Transverse colon (tissue), 4 donors: Measurements from ENCODE around the gene SNX25. TPM values are rescaled to one million over a fixed set of nuclear protein-coding genes. Genes with fewer than 3 reads are reported as not detected.

Source experiments
- DNase-seq: peaks from one replicate; pipeline ENCODE4 v3.0.0-alpha.2; 2019
- H3K27ac ChIP-seq, 4 donors: fragments of 200-600 bp; sonication (generic); 2 replicates each; pipeline ENCODE4 v1.5.1; 2016 to 2018; ENCODE audit warnings: inconsistent platforms in 4 of 4
- H3K27me3 ChIP-seq: fragments of 200-600 bp; sonication (generic); 2 replicates; pipeline ENCODE4 v1.5.1; 2017; ENCODE audit warnings: inconsistent platforms
- H3K36me3 ChIP-seq, 4 donors: fragments of 200-600 bp; sonication (generic); 2 replicates each; pipeline ENCODE4 v1.5.1; 2017 to 2019; ENCODE audit warnings: inconsistent platforms in 4 of 4
- H3K4me1 ChIP-seq, 4 donors: fragments of 200-600 bp; sonication (generic); 2 replicates each; pipeline ENCODE4 v1.5.1; 2017 to 2020; ENCODE audit warnings: inconsistent platforms in 4 of 4
- H3K4me3 ChIP-seq, 4 donors: fragments of 200-600 bp; sonication (generic); 1 replicate in 1 of 4; 2 replicates in 3 of 4; pipeline versions ENCODE4 v1.5.1 to v1.6.1; 2017 to 2019; ENCODE audit warnings: inconsistent platforms in 4 of 4
- H3K9me3 ChIP-seq, 2 donors: fragments of 200-600 bp; sonication (generic); 2 replicates each; pipeline ENCODE4 v1.5.1; 2017 to 2019; ENCODE audit warnings: inconsistent platforms in 2 of 2
- EP300 ChIP-seq: sonication (generic); formaldehyde crosslinking; IDR thresholded peaks from one replicate; pipeline ENCODE4 v1.6.1; 2017; ENCODE audit warnings: antibody characterized with exemption, low read depth
- POLR2A ChIP-seq: fragments of 450-650 bp; IDR thresholded peaks from one replicate; pipeline ENCODE4 v1.6.1; 2016; ENCODE audit warnings: antibody characterized with exemption, mild to moderate bottlenecking, moderate library complexity
- POLR2AphosphoS5 ChIP-seq, 3 donors: sonication (generic); formaldehyde crosslinking; IDR thresholded peaks; one replicate each; pipeline ENCODE4 v1.6.1; 2016; ENCODE audit warnings: antibody characterized with exemption in 3 of 3
- WGBS, 2 donors: methylation state at CpG; one replicate each; pipeline ENCODE4 v1.1.5; 2018; ENCODE audit warnings: low coverage in 1 of 2; 5-methylcytosine and 5-hydroxymethylcytosine counted together
- in situ Hi-C, 4 donors: fragments of 200-750 bp; cut with MboI; loops; one replicate each; pipeline versions ENCODE4 v1.15.0 to v1.15.1; 2017; ENCODE audit warnings: low sequenced_read_pairs in 3 of 4, low pct_ligation_motif_present in 1 of 4, low pct_unique_long_range_greater_than_20kb in 1 of 4
- intact Hi-C: fragments of 100-400 bp; cut with DNase I; formaldehyde crosslinking; loops from one replicate; pipeline ENCODE4 v1.15.1; 2023; ENCODE audit warnings: low total_unique reads
- total RNA-seq, 4 donors: library from RNA; depleted of rRNA; stranded (reverse); fragments of >200 nt; gene quantifications; one replicate each; pipeline ENCODE4 v1.1.0, GENCODE V29; 2016
- TF ChIP-seq, protein P1 (sequence below), 5 experiments: fragments of 200-600 bp in 3 of 5; fragments of 450-650 bp in 2 of 5; sonication (generic) in 3 of 5; IDR thresholded peaks; 1 replicate in 2 of 5; 2 replicates in 3 of 5; pipeline ENCODE4 v1.5.1; 2016 to 2017; ENCODE audit warnings: antibody characterized with exemption in 5 of 5, inconsistent platforms in 3 of 5, mild to moderate bottlenecking in 2 of 5, moderate library complexity in 1 of 5

Gene SNX25
- total RNA-seq, 4 donors from 2014 or later, result 17.1 to 68.5 (median 19.5) TPM

DNA sequence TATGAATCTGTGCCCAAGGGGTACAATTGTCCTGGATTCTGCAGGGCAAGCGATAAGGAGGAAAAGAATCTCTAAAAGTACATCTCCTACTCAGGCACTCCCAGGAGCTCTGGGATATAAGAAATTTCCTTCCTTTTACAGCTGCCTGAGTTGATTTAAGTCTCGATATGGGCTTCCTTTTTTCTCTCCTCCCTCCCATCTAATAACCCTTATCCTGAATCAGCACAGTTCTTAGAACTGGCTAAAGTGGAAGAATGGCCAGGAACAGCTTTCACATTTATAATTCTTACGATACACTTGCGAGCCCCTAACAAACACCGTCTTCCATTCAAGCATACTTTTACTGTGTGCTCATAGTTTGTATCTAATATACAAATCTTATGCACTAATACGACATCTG lies 165.2 kb downstream of the SNX25 start:
- H3K9me3 ChIP-seq, result no peaks in the 10 kb centered on the region
- no peak for DNase-seq
- intact Hi-C loops (no loop called here), in situ Hi-C loops (no loop called here)
- H3K27ac ChIP-seq, result no peak overlapping the region
- H3K4me1 ChIP-seq, result no peaks in the 10 kb centered on the region
- no peaks in the 10 kb centered on the region for H3K36me3 ChIP-seq
- TF ChIP-seq, protein P1, sequence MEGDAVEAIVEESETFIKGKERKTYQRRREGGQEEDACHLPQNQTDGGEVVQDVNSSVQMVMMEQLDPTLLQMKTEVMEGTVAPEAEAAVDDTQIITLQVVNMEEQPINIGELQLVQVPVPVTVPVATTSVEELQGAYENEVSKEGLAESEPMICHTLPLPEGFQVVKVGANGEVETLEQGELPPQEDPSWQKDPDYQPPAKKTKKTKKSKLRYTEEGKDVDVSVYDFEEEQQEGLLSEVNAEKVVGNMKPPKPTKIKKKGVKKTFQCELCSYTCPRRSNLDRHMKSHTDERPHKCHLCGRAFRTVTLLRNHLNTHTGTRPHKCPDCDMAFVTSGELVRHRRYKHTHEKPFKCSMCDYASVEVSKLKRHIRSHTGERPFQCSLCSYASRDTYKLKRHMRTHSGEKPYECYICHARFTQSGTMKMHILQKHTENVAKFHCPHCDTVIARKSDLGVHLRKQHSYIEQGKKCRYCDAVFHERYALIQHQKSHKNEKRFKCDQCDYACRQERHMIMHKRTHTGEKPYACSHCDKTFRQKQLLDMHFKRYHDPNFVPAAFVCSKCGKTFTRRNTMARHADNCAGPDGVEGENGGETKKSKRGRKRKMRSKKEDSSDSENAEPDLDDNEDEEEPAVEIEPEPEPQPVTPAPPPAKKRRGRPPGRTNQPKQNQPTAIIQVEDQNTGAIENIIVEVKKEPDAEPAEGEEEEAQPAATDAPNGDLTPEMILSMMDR (IDR thresholded peaks at IDR 0.05), result no peak
- no peak for TF ChIP-seq POLR2A
- TF ChIP-seq EP300, result no peak
- no peak for TF ChIP-seq POLR2AphosphoS5 (IDR thresholded peaks at IDR 0.05)
- 77 to 92% methylated on average over 6 of the region's 6 CpGs for WGBS, 2 donors
- no peak overlapping the region for H3K4me3 ChIP-seq
- H3K27me3 ChIP-seq, result no peaks in the 10 kb centered on the region

DNA sequence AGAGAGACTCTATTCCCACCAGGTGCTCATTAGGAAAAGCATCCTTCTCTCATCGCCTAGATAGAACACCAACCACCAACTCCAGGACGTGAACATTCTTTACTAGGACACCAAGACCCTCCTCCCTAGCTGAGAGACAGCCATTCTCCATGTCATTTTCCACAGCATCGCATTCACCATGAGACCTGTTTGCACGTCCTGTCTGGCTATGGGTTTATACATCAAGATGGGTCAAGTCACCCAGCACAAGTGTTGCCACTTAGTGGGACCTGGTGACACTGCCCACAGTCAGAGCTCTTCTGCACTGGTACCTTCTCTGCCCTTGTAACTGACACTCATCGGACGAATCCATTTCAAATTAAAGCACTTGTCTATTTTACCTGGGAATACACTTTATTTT lies 168.9 kb downstream of the SNX25 start:
- TF ChIP-seq POLR2AphosphoS5 (IDR thresholded peaks at IDR 0.05), result no peak
- TF ChIP-seq, protein P1 (IDR thresholded peaks at IDR 0.05), result no peak
- no peak for TF ChIP-seq EP300
- TF ChIP-seq POLR2A, result no peak
- no peaks in the 10 kb centered on the region for H3K36me3 ChIP-seq
- no peaks in the 10 kb centered on the region for H3K9me3 ChIP-seq
- H3K4me3 ChIP-seq, result no peak overlapping the region
- intact Hi-C loops, result no loop called here
- H3K27me3 ChIP-seq, result no peaks in the 10 kb centered on the region
- no peak for DNase-seq
- WGBS, 2 donors, result 80 to 92% methylated on average over 6 of the region's 6 CpGs
- in situ Hi-C loops, result no loop called here
- H3K4me1 ChIP-seq, result peaks cover 0 to under 1% (median 0%) of the 10 kb centered on the region in 4 donors
- no peak overlapping the region for H3K27ac ChIP-seq

DNA sequence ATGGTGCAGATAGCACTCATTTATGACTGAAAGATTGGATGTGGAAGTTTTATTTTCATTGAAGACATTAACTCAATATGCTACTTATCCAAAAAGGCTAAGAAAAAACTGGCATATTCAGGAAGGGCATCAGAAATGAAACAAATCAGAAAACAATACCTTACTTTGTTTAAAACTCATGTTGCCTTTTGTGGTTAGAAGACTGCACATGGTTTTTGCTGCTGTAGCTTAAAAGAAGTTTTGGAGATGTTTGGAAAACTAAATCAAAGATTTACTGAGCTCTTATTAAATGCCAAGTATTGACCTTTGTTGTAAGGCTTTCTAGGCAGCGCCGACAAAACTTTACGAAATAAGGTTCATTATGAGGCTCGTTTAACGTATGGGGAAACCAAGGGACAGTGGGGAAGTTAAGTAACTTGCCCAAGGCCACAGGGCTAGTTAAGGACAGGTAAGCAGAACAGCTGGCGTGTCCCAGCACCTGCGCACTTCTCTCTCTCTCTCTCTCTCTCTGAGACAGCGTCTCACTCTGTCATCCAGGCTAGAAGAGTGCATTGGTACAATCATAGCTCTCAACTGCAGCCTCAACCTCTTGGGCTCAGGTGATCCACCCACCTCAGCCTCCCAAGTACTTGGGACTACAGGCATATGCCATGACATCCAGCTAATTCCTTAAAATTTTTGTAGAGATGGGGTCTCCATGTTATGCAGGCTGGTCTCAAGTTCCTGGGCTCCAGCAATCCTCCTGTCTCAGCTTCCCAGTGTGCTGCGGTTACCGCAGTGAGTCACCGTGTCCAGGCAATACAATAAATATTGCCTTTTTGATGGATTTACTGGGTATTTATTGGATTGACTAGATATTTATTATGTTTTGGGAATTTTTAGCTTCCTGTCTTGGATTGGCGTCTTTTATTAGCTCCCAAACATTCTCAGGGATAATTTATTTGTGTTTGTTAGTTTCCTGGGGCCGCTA lies 170.2 kb downstream of the SNX25 start:
- no peak overlapping the region for H3K27ac ChIP-seq
- in situ Hi-C loops, result no loop called here
- no peak for TF ChIP-seq POLR2AphosphoS5 (IDR thresholded peaks at IDR 0.05)
- TF ChIP-seq POLR2A, result no peak
- TF ChIP-seq, protein P1 (IDR thresholded peaks at IDR 0.05), result no peak
- no peak for TF ChIP-seq EP300
- intact Hi-C loops, result no loop called here
- H3K4me3 ChIP-seq, result no peak overlapping the region
- no peaks in the 10 kb centered on the region for H3K36me3 ChIP-seq
- H3K9me3 ChIP-seq, result no peaks in the 10 kb centered on the region
- no peak for DNase-seq
- no peaks in the 10 kb centered on the region for H3K27me3 ChIP-seq
- H3K4me1 ChIP-seq, result peaks cover 0 to 10% (median under 1%) of the 10 kb centered on the region in 4 donors
- WGBS, 2 donors, result 87 to 93% methylated on average over 11 to 13 of the region's 13 CpGs

DNA sequence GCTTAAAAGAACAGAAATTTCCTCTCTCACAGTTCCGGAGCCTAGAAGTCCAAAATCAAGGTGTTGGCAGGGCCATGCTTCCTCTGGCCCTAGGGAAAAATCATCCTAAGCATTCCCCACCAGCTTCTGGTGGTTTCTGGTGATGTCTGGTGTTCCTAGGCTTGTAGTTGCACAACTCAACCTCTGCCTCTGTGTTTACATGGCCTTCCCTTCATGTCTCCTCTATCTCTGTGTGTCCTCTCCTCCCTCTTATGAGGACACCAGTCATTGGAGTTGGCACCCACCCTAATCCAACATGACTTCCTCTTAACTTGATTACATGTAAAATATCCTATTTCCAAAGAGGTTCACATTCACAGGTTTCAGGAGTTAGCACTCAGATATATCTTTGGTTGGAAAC lies 170.9 kb downstream of the SNX25 start:
- DNase-seq, result no peak
- H3K27me3 ChIP-seq, result no peaks in the 10 kb centered on the region
- H3K4me1 ChIP-seq, result peaks cover 0 to 10% (median 6%) of the 10 kb centered on the region in 4 donors
- H3K9me3 ChIP-seq, result no peaks in the 10 kb centered on the region
- no peak overlapping the region for H3K4me3 ChIP-seq
- TF ChIP-seq, protein P1 (IDR thresholded peaks at IDR 0.05), result no peak
- H3K27ac ChIP-seq, result no peak overlapping the region
- intact Hi-C loops (no loop called here), in situ Hi-C loops (no loop called here)
- no peaks in the 10 kb centered on the region for H3K36me3 ChIP-seq
- 75 to 90% methylated on average over 1 of the region's 1 CpG for WGBS, 2 donors
